Measurements from ENCODE around the gene TRMT2B.

DNA sequence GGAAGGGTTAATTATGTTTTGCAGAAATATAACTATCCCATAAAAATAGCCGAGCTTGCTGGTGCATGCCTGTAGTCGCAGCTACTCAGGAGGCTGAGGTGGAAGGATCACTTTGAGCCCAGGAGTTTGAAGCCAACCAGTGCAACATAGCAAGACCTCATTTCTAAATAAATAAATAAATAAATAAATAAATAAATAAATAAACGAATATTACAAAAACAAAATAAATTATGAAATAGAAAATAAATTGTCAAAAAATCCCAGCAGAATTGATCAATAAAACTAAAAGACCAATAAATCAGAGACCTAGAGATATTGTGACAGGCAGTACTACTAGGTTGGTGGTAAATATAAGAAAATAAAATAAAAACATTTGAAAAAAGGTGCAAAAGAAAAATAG is 89.1 kb downstream of the TRMT2B start:
- TF ChIP-seq POLR2AphosphoS5 (IDR thresholded peaks at IDR 0.05) (no peak), CTCF (IDR thresholded peaks at IDR 0.05) (no peak)
